Measurements from ENCODE around the gene REELD1.

- TF ChIP-seq CTCF (IDR thresholded peaks at IDR 0.05; ENCODE audit: low read length) (no peak), EZH2 (IDR thresholded peaks at IDR 0.05; ENCODE audit: borderline replicate concordance, low read length) (no peak)
These were observed 43.2 kb downstream of the REELD1 start for GRCh38 chr4:146257511-146257910.

All from OCI-LY1 (cell line).